Smooth muscle cell (in vitro differentiated cells): ENCODE measurements around the gene SLC44A5. TPM values are rescaled to one million over a fixed set of nuclear protein-coding genes. Genes with fewer than 3 reads are reported as not detected.

ENCODE experiments used
- DNase-seq: peaks from one replicate; lab custom pipeline; 2025; ENCODE audit not compliant: unreplicated experiment; lab: John Stamatoyannopoulos, UW
- H2AFZ ChIP-seq: fragments of 200-600 bp; sonication (generic); 2 replicates; pipeline ENCODE4 v1.6.0; 2016; ENCODE audit warnings: antibody characterized with exemption, low read depth, mild to moderate bottlenecking
- H3F3A ChIP-seq: fragments of 200-600 bp; sonication (generic); 2 replicates; pipeline ENCODE4 v1.6.0; 2017; ENCODE audit warnings: antibody characterized with exemption, low read depth
- H3K27ac ChIP-seq: fragments of 200-600 bp; sonication (generic); 2 replicates; pipeline ENCODE4 v1.5.1; 2016; ENCODE audit warnings: low read depth, mild to moderate bottlenecking
- H3K27me3 ChIP-seq: fragments of 200-600 bp; sonication (generic); 2 replicates; pipeline ENCODE4 v1.6.1; 2016; ENCODE audit warnings: low read depth, mild to moderate bottlenecking
- H3K36me3 ChIP-seq: fragments of 200-600 bp; sonication (generic); 2 replicates; pipeline ENCODE4 v1.5.1; 2016; ENCODE audit warnings: low read depth
- H3K4me1 ChIP-seq: fragments of 200-600 bp; sonication (generic); 2 replicates; pipeline ENCODE4 v1.5.1; 2016; ENCODE audit warnings: low read depth
- H3K4me2 ChIP-seq: fragments of 200-600 bp; sonication (generic); 2 replicates; pipeline ENCODE4 v1.6.0; 2016; ENCODE audit warnings: mild to moderate bottlenecking
- H3K4me3 ChIP-seq: fragments of 200-600 bp; sonication (generic); 2 replicates; pipeline ENCODE4 v1.5.1; 2016; ENCODE audit warnings: mild to moderate bottlenecking
- H3K79me2 ChIP-seq: fragments of 200-600 bp; sonication (generic); 2 replicates; pipeline ENCODE4 v1.6.0; 2016; ENCODE audit warnings: low read depth, mild to moderate bottlenecking
- H3K9ac ChIP-seq: fragments of 200-600 bp; sonication (generic); 2 replicates; pipeline ENCODE4 v1.6.0; 2016; ENCODE audit warnings: low read depth
- H3K9me3 ChIP-seq: fragments of 200-600 bp; sonication (generic); replicated peaks from 2 replicates; pipeline ENCODE4 v1.5.1; 2016; ENCODE audit warnings: low read depth
- H4K20me1 ChIP-seq: fragments of 200-600 bp; sonication (generic); 2 replicates; pipeline ENCODE4 v1.6.0; 2016; ENCODE audit warnings: low read depth
- CTCF ChIP-seq: fragments of 200-600 bp; sonication (generic); IDR thresholded peaks from 2 replicates; pipeline ENCODE4 v1.5.1; 2017; ENCODE audit warnings: borderline replicate concordance, mild to moderate bottlenecking, antibody characterized with exemption; ENCODE audit not compliant: insufficient read depth, poor library complexity, severe bottlenecking
- WGBS: methylation state at CpG from one replicate; pipeline ENCODE4 v1.1.7; 2016; ENCODE audit warnings: low lambda C conversion rate; 5-methylcytosine and 5-hydroxymethylcytosine counted together
- polyA plus RNA-seq: library from polyadenylated mRNA; unstranded; fragments of >200 nt; fragmentation: Nextera tagmentation; extraction: Ambion mirVana; gene quantifications from 2 replicates; pipeline ENCODE4 v1.2.1, GENCODE V29; 2016
- total RNA-seq: library from RNA; depleted of rRNA; stranded (reverse); fragments of >200 nt; gene quantifications from 2 replicates; pipeline ENCODE4 v1.2.3, GENCODE V29; 2014

SLC44A5 gene
- total and polyA plus RNA-seq, 2 experiments from 2014 or later: 0.89 to 4.4 TPM

GRCh38 chr1:75208862-75209261, 402.1 kb downstream of the SLC44A5 start:
- Histone ChIP-seq H3K9me3 (no peaks in the 10 kb centered on the region), H3K79me2 (no peaks in the 10 kb centered on the region), H3K4me3 (no peak overlapping the region), H3K27me3 (no peaks in the 10 kb centered on the region), H3K27ac (no peak overlapping the region), H3K4me2 (no peak overlapping the region), H3K4me1 (no peaks in the 10 kb centered on the region), H4K20me1 (no peaks in the 10 kb centered on the region), H3K36me3 (no peaks in the 10 kb centered on the region), H3K9ac (no peak overlapping the region), H3F3A (no peaks in the 10 kb centered on the region), H2AFZ (no peak overlapping the region)
- no peak for TF ChIP-seq CTCF
- DNase-seq: no peak

- H3F3A ChIP-seq: no peaks in the 10 kb centered on the region
- no peaks in the 10 kb centered on the region for H3K79me2 ChIP-seq
- no peaks in the 10 kb centered on the region for H3K36me3 ChIP-seq
- H4K20me1 ChIP-seq: no peaks in the 10 kb centered on the region
- no peaks in the 10 kb centered on the region for H3K4me1 ChIP-seq
- no peak for DNase-seq
- peak; percentile 73 for TF ChIP-seq CTCF
- 35% methylated on average over 8 of the region's 8 CpGs for WGBS
- no peaks in the 10 kb centered on the region for H3K9me3 ChIP-seq
- H2AFZ ChIP-seq: no peak overlapping the region
- no peak overlapping the region for H3K9ac ChIP-seq
- H3K4me3 ChIP-seq: no peak overlapping the region
- H3K4me2 ChIP-seq: no peak overlapping the region
- peaks cover under 1% of the 10 kb centered on the region for H3K27me3 ChIP-seq
- no peak overlapping the region for H3K27ac ChIP-seq
Measured at GRCh38 chr1:75203415-75204277, 407.3 kb downstream of the SLC44A5 start.

GRCh38 chr1:75202751-75203150, 408.2 kb downstream of the SLC44A5 start:
- Histone ChIP-seq H3K9me3 (no peaks in the 10 kb centered on the region), H3K4me3 (no peak overlapping the region), H4K20me1 (no peaks in the 10 kb centered on the region), H3K36me3 (no peaks in the 10 kb centered on the region), H3K79me2 (no peaks in the 10 kb centered on the region), H2AFZ (no peak overlapping the region), H3K27me3 (peaks cover 3% of the 10 kb centered on the region), H3K4me1 (no peaks in the 10 kb centered on the region), H3F3A (no peaks in the 10 kb centered on the region), H3K4me2 (no peak overlapping the region), H3K27ac (no peak overlapping the region), H3K9ac (no peak overlapping the region)
- no peak for DNase-seq
- TF ChIP-seq CTCF: no peak
- WGBS: 93% methylated on average over 4 of the region's 4 CpGs

GRCh38 chr1:75198761-75199160, 412.2 kb downstream of the SLC44A5 start:
- no peak for DNase-seq
- no peak overlapping the region for H3K9ac ChIP-seq
- H3K36me3 ChIP-seq: no peaks in the 10 kb centered on the region
- no peaks in the 10 kb centered on the region for H3K79me2 ChIP-seq
- no peaks in the 10 kb centered on the region for H3K4me1 ChIP-seq
- no peaks in the 10 kb centered on the region for H4K20me1 ChIP-seq
- no peak overlapping the region for H3K4me2 ChIP-seq
- no peak overlapping the region for H3K4me3 ChIP-seq
- no peaks in the 10 kb centered on the region for H3K9me3 ChIP-seq
- no peak overlapping the region for H2AFZ ChIP-seq
- WGBS: 88% methylated on average over 1 of the region's 1 CpG
- peaks cover 14% of the 10 kb centered on the region for H3K27me3 ChIP-seq
- no peak overlapping the region for H3K27ac ChIP-seq
- no peak for TF ChIP-seq CTCF
- no peaks in the 10 kb centered on the region for H3F3A ChIP-seq
